ENCODE measurements around the gene SMURF2.
"Not testable (repeated sequence)": the region's sequence is repeated elsewhere in the genome, so short reads cannot be mapped to it uniquely, and the experiment has no call there.

Gene SMURF2

GRCh38 chr17:64583038-64583437 is 79.1 kb downstream of the SMURF2 start:
- no peak for DNase-seq

- no peak for DNase-seq
These were observed 81.5 kb downstream of the SMURF2 start for GRCh38 chr17:64580384-64581315.

GRCh38 chr17:64579917-64580316 is 82.2 kb downstream of the SMURF2 start:
- no peak for DNase-seq

- DNase-seq: not testable (repeated sequence)
These were observed 85.1 kb downstream of the SMURF2 start for GRCh38 chr17:64577025-64577424.

- DNase-seq: no peak
These were observed 86.7 kb downstream of the SMURF2 start for GRCh38 chr17:64575431-64575830.

GRCh38 chr17:64574646-64575045 is 87.5 kb downstream of the SMURF2 start:
- no peak for DNase-seq

GRCh38 chr17:64573214-64573613 is 88.9 kb downstream of the SMURF2 start:
- no peak for DNase-seq

- DNase-seq: peak; percentile 24
These were observed 89.4 kb downstream of the SMURF2 start for GRCh38 chr17:64572682-64573154.

- peak; percentile 51 for DNase-seq
These were observed 90.4 kb downstream of the SMURF2 start for GRCh38 chr17:64571746-64572145.

GRCh38 chr17:64565563-64565962 is 96.5 kb downstream of the SMURF2 start:
- DNase-seq: no peak

- DNase-seq: no peak
These were observed 98.0 kb downstream of the SMURF2 start for GRCh38 chr17:64564098-64564497.

- no peak for DNase-seq
These were observed 106.8 kb downstream of the SMURF2 start for GRCh38 chr17:64555281-64555680.

GRCh38 chr17:64554028-64554637 is 108.0 kb downstream of the SMURF2 start:
- DNase-seq: no peak

- no peak for DNase-seq
These were observed 110.6 kb downstream of the SMURF2 start for GRCh38 chr17:64551461-64551860.

GRCh38 chr17:64547319-64547718 is 114.8 kb downstream of the SMURF2 start:
- DNase-seq: no peak

GRCh38 chr17:64546716-64547115 is 115.4 kb downstream of the SMURF2 start:
- no peak for DNase-seq

GRCh38 chr17:64544742-64545141 is 117.4 kb downstream of the SMURF2 start:
- DNase-seq: no peak

GRCh38 chr17:64540118-64540776 is 121.9 kb downstream of the SMURF2 start:
- DNase-seq: no peak

- DNase-seq: no peak
These were observed 123.5 kb downstream of the SMURF2 start for GRCh38 chr17:64538508-64539130.

GRCh38 chr17:64537488-64537887 is 124.6 kb downstream of the SMURF2 start:
- no peak for DNase-seq

GRCh38 chr17:64536913-64537312 is 125.2 kb downstream of the SMURF2 start:
- DNase-seq: no peak

GRCh38 chr17:64535357-64535756 is 126.8 kb downstream of the SMURF2 start:
- no peak for DNase-seq

GRCh38 chr17:64534187-64534586 is 127.9 kb downstream of the SMURF2 start:
- no peak for DNase-seq
